ENCODE results near the gene GUCY2F.

GUCY2F gene

GRCh38 chrX:109343671-109344070 is 138.2 kb downstream of the GUCY2F start:
- DNase-seq (ENCODE audit: low read depth in 2 of 2) = no peak

GRCh38 chrX:109336141-109336540 is 145.7 kb downstream of the GUCY2F start:
- no peak for DNase-seq (ENCODE audit: low read depth in 2 of 2)

- no peak for DNase-seq (ENCODE audit: low read depth in 2 of 2)
Observed at GRCh38 chrX:109327251-109327650, 154.6 kb downstream of the GUCY2F start.

Data from stimulated activated CD8-positive, alpha-beta memory T cell treated with anti-CD3 and anti-CD28 coated beads, Interleukin-15, amount 100 ng/mL, for 48 hours (primary cell).